ENCODE data around the gene CEP57L1. TPM values are rescaled to one million over a fixed set of nuclear protein-coding genes. Genes with fewer than 3 reads are reported as not detected.

CEP57L1 gene
- total RNA-seq, 4 donors from 2014 or later, result 17.3 to 28.3 (median 27.3) TPM

DNA sequence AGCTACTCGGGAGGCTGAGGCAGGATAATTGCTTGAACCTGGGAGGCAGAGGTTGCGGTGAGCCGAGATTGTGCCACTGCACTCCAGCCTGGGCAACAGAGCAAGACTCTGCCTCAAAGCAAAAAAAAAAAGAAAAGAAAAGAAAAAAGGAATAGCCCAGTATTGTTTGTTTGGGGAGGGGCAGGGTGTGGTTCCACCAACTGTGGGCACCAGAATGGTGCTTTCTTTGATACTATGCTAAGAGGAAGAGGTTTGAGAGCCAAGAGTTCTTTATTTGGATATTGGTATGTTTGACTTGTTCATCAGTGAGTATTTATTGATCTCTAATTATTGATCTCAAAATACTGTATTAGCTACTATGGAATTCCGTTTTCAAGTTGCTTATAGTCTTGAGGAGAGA lies 72.3 kb downstream of the CEP57L1 start:
- Histone ChIP-seq H3K4me1 (no peaks in the 10 kb centered on the region), H3K27ac (no peak overlapping the region), H3K36me3 (peaks cover 0 to 4% (median 0%) of the 10 kb centered on the region in 3 donors), H3K9me3 (no peaks in the 10 kb centered on the region), H3K4me3 (no peak overlapping the region), H3K27me3 (no peaks in the 10 kb centered on the region)
- WGBS, 2 donors, result 95 to 97% methylated on average over 4 of the region's 4 CpGs
- no peak for DNase-seq (ENCODE audit: low spot score in 2 of 2)
- no peak for TF ChIP-seq EP300 (IDR thresholded peaks at IDR 0.05)
- TF ChIP-seq, protein P1, sequence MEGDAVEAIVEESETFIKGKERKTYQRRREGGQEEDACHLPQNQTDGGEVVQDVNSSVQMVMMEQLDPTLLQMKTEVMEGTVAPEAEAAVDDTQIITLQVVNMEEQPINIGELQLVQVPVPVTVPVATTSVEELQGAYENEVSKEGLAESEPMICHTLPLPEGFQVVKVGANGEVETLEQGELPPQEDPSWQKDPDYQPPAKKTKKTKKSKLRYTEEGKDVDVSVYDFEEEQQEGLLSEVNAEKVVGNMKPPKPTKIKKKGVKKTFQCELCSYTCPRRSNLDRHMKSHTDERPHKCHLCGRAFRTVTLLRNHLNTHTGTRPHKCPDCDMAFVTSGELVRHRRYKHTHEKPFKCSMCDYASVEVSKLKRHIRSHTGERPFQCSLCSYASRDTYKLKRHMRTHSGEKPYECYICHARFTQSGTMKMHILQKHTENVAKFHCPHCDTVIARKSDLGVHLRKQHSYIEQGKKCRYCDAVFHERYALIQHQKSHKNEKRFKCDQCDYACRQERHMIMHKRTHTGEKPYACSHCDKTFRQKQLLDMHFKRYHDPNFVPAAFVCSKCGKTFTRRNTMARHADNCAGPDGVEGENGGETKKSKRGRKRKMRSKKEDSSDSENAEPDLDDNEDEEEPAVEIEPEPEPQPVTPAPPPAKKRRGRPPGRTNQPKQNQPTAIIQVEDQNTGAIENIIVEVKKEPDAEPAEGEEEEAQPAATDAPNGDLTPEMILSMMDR (IDR thresholded peaks at IDR 0.05), result no peak
- TF ChIP-seq POLR2A (IDR thresholded peaks at IDR 0.05), result no peak

DNA sequence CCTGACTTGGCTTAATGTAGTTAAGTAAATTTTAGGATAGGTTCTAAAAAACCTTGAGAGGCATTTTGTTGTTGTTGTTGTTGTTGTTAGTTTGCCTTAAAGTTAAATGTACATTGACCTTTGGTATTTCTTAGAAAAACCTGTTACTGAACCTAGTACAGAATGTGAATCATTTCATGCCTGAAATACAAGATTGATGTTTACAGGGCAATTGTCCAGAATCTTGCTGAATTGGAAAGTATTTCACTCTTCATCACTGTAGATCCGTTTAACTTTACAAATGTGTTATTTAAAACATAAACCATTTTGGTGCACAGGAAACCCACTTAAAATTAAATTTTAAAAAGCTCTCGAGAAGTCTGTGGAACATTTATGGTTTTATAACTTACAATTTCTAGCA lies 75.0 kb downstream of the CEP57L1 start:
- 37 to 39% methylated on average over 2 of the region's 2 CpGs for WGBS, 2 donors
- TF ChIP-seq POLR2A (IDR thresholded peaks at IDR 0.05) (no peak), EP300 (IDR thresholded peaks at IDR 0.05) (no peak)
- TF ChIP-seq, protein P1 (IDR thresholded peaks at IDR 0.05), result no peak

DNA sequence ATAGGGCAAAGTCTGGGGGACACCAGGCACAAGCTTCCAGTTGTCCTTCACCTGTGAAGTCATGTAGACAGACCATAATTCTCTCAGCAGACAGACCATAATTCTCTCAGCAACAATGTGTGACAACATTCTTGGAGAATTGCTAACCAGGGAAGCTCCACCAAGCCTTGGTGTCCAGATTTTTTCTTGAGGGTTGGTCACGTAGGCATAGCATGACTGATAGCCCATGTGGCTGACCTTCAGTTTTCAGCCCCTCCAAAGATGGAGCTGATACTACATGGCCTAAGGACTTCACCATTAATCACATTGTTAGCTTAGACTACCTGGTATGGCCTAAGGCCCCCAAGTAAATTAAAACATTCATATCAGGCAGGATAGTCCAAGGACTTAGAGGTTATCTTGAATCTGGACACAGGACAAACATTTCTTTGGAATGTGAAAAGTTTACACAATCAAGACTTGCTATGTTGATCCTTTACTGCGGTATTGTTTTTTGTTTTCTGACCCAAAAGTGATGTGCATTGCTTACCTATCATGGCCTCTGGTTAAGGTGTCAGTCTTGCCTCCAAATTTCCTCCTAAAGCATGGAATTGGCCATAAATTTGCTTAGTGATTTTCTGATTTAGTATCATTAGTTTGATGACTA lies 76.9 kb downstream of the CEP57L1 start:
- WGBS, 2 donors, result 86 to 92% methylated on average over 2 of the region's 2 CpGs
- Histone ChIP-seq H3K27me3 (no peaks in the 10 kb centered on the region), H3K27ac (no peak overlapping the region), H3K36me3 (no peaks in the 10 kb centered on the region), H3K4me1 (no peaks in the 10 kb centered on the region), H3K4me3 (no peak overlapping the region), H3K9me3 (peaks cover 0 to 4% (median 0%) of the 10 kb centered on the region in 4 donors)
- TF ChIP-seq POLR2A (IDR thresholded peaks at IDR 0.05) (no peak), EP300 (IDR thresholded peaks at IDR 0.05) (no peak)
- TF ChIP-seq, protein P1 (IDR thresholded peaks at IDR 0.05), result no peak
- no peak for DNase-seq (ENCODE audit: low spot score in 2 of 2)

More for the DNA sequence above, 75.0 kb downstream of the CEP57L1 start:
- Histone ChIP-seq H3K27ac (no peak overlapping the region), H3K36me3 (no peaks in the 10 kb centered on the region), H3K4me1 (no peaks in the 10 kb centered on the region), H3K9me3 (no peaks in the 10 kb centered on the region), H3K4me3 (no peak overlapping the region), H3K27me3 (no peaks in the 10 kb centered on the region)
- DNase-seq (ENCODE audit: low spot score in 2 of 2), result no peak

DNA sequence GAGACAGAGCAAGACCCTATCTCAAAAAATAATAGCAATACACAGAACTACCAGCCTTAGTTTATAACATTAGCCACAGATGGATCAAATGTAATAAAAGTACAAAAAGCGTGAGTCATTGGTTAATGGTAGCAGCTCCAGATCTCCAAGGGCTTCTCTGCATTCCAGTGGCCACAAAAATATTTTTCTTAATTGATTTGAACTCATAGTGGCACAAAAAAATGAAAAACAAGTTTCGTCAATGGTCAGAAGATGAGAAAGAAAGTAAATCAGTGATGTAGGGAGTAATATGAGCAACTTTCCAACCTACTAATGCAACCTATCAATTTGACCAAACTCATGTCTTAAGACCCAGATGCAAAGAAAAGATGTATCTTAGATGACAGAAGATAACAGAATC lies 79.6 kb downstream of the CEP57L1 start:
- peaks cover 0 to 6% (median 0%) of the 10 kb centered on the region in 4 donors for H3K9me3 ChIP-seq
- no peaks in the 10 kb centered on the region for H3K27me3 ChIP-seq
- DNase-seq (ENCODE audit: low spot score in 2 of 2), result no peak
- H3K27ac ChIP-seq, result no peak overlapping the region
- no peaks in the 10 kb centered on the region for H3K36me3 ChIP-seq
- 80 to 89% methylated on average over 2 of the region's 2 CpGs for WGBS, 2 donors
- H3K4me3 ChIP-seq, result no peak overlapping the region
- no peaks in the 10 kb centered on the region for H3K4me1 ChIP-seq
- TF ChIP-seq EP300 (IDR thresholded peaks at IDR 0.05), result no peak
- TF ChIP-seq POLR2A (IDR thresholded peaks at IDR 0.05), result no peak
- TF ChIP-seq, protein P1 (IDR thresholded peaks at IDR 0.05), result no peak

DNA sequence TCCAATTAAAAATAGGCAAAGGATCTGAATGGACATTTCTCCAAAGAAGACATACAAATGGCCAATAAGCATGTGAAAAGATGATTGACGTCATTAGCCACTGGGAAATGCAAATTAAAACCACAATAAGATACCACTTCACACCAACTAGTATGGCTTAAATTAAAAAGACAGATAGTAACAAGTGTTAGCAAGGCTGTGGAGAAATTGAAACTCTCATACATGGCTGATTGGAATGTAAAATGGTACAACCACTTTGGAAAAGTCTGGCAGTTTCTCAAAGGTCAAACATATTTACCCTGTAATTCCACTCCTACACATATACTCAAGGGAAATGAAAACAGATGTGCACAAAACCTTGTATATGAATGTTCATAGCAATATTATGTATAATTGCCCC lies 83.6 kb downstream of the CEP57L1 start:
- TF ChIP-seq POLR2A (IDR thresholded peaks at IDR 0.05) (no peak), EP300 (IDR thresholded peaks at IDR 0.05) (no peak)
- TF ChIP-seq, protein P1 (IDR thresholded peaks at IDR 0.05), result no peak
- Histone ChIP-seq H3K27ac (no peak overlapping the region), H3K4me1 (peaks cover 0 to 11% (median 0%) of the 10 kb centered on the region in 4 donors), H3K27me3 (no peaks in the 10 kb centered on the region), H3K9me3 (peaks cover 0 to 6% (median 0%) of the 10 kb centered on the region in 4 donors), H3K4me3 (no peak overlapping the region), H3K36me3 (no peaks in the 10 kb centered on the region)
- DNase-seq (ENCODE audit: low spot score in 2 of 2), result no peak
- 86 to 91% methylated on average over 1 of the region's 1 CpG for WGBS, 2 donors
